HG02588 (cell line): Measurements from ENCODE around the gene HLA-E.
A peak's percentile ranks its signal among the peaks of the same experiment; 100 is the strongest.
"Not testable (repeated sequence)": the region's sequence is repeated elsewhere in the genome, so short reads cannot be mapped to it uniquely, and the experiment has no call there.

ENCODE experiments used
- ATAC-seq: cut with Tn5 transposase; IDR thresholded peaks from one replicate; pipeline ENCODE4 v1.9.1; 2021; ENCODE audit warnings: mild to moderate bottlenecking, moderate library complexity; ENCODE audit not compliant: unreplicated experiment

HLA-E gene

DNA sequence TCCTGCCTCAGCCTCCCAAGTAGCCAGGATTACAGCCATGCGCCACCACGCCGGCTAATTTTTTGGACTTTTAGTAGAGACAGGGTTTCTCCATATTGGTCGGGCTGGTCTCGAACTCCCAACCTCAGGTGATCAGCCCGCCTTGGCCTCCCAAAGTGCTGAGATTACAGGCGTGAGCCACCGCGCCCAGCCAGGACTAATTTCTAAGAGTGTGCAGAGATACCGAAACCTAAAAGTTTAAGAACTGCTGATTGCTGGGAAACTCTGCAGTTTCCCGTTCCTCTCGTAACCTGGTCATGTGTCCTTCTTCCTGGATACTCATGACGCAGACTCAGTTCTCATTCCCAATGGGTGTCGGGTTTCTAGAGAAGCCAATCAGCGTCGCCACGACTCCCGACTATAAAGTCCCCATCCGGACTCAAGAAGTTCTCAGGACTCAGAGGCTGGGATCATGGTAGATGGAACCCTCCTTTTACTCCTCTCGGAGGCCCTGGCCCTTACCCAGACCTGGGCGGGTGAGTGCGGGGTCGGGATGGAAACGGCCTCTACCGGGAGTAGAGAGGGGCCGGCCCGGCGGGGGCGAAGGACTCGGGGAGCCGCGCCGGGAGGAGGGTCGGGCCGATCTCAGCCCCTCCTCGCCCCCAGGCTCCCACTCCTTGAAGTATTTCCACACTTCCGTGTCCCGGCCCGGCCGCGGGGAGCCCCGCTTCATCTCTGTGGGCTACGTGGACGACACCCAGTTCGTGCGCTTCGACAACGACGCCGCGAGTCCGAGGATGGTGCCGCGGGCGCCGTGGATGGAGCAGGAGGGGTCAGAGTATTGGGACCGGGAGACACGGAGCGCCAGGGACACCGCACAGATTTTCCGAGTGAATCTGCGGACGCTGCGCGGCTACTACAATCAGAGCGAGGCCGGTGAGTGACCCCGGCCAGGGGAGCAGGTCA is at the start of gene HLA-E:
TSS of gene HLA-E (plus strand) at position 429 of the 945 bp plus-strand sequence. CDS start at position 452, 23 bp downstream.
- peak; percentile 74 for ATAC-seq

- ATAC-seq, result no peak
Measured at GRCh38 chr6:30441171-30441570, 48.1 kb upstream of the HLA-E start.

DNA sequence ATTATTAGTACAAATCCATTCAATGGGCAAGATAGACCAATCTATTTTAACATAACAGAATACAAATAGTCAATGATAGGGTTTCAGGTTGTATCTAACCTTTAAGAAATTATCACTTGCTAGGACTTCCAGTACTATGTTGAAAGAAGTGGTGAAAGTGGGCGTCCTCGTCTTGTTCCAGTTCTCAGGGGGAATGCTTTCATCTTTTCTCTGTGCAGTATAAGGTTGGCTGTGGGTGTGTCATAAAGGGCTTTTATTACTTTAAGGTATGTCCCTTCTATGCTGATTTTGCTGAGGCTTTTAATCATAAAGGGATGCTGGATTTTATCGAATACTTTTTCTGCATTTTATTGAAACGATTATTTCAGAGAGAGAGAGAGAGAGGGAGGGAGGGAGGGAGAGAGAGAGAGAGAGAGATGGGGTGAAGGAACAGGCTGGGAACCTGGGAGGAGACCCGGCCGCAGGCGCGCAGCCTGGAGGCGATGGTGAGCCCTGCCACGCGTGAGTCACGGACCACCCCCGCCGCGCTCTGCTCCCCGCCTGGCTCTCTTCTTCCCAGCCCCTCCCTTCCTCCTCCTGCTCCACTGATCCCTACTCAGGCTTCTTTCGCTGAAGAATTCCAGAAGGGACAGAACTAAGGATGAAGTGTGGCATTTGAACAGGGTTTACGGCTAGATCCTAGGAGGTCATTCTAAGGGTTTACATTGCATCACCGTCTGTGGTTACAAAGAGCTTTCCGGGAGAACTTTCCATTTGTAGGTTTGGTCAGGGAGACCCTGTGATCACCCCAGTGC is 45.5 kb upstream of the HLA-E start:
- ATAC-seq, result no peak

DNA sequence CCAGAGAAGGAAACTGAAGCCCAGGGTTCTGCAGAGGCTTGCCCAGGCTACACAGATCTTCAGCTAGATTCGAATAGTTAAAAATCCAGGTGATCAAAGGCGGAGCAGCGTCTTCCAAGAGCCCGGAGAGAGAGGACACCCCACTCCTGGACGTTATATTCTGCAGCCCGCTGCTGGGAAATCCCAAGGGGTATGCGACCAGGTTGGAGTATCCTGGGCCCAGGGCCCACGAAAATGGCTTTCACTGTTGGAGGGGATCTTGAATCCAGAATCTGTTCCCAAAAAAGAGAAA is 44.9 kb upstream of the HLA-E start:
- ATAC-seq, result no peak

- no peak for ATAC-seq
Measured at GRCh38 chr6:30446259-30446658, 43.0 kb upstream of the HLA-E start.

- ATAC-seq, result no peak
Measured at GRCh38 chr6:30447237-30447636, 42.1 kb upstream of the HLA-E start.

DNA sequence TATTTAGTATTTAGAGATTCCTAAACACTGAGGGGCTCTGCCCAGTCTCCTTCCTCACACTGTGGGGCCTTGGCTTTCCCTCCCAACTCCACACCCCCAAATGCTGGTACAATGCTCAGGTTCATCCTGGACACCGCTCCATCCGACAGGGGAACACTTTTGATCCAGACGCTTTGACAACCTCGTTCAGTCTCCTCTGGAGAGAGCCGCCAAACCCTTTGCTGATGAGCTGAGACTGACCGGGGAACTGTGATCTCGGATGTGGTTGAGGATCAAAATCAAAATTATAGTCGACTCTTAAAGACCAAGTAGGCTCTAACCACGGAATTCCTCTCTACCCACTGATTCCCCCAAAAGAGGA is 38.8 kb upstream of the HLA-E start:
- no peak for ATAC-seq

DNA sequence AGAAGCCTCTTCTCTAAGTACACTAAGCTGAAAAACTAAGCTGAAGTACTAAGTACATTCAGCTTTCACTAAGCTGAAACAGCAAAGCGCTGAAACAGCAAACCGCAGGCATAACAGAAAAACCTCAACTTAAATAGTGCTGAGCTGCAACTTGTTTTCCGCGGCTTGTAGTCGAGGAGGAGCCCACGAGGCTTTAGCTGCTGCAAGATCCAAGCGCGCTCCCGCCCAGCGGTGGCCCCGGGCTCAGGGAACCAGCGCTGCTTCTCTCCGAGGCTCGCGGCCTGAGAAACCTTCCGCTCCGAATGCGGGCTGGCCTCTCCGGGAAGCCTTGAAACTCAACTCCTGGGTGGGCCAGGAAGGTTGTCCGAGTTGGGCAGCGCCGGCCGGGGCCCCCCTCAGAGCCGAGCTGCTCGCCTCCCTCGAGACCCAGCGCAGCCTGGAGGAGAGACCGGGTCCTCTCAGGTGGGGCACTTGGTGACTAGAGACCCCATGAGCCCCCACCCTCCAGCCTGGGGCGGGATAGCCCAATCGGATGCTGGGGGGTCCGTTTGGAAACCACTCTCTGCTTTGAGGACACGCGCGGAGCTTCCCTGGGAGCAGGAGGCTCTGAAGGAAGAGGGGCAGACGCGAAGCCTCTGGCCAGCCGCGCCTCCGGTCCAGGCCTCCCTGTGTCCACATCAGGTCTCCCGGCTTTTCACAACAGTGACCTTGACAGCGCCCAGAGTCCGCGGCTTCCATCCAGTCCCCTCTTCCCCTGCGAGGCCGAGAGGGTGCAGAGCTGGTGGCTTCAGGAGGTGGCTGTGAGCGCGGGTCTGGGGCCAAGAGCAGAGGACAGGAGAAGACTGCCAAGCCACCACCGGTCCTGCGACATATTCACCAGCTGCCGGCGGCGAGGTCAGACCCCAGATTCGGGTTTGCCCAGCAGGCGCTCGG is 38.1 kb upstream of the HLA-E start:
- no peak for ATAC-seq

GRCh38 chr6:30452736-30453507 is 36.4 kb upstream of the HLA-E start:
- ATAC-seq, result no peak

DNA sequence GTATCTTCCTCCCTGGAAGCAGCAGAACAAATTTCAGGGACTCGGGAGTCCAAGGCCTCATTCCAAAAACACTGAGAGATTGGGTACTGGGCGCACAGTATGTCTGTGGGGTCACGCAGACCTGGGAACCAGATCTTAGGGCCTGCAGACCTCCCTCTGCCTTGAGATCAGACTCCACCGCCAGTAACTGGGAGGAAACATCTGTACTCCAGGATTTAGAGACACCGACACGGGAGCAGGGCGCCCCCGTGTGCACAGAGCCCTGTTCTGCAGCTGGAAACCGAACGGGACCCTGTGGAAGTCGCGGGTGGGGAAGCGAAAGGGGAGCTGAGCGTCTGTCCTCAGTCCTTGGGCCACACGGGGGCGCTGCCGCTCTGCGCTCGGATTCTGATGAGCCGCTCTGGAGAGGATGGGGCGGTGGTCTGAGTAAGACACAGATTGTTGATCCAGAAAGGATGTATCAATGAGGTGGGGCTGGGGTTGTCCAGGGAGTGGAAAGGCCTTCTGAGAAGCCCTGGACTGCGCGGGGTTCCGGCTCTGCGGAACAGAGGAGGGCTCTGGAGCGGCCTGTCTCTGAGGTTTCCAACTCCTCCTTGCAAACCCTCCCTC is 35.7 kb upstream of the HLA-E start:
- no peak for ATAC-seq

DNA sequence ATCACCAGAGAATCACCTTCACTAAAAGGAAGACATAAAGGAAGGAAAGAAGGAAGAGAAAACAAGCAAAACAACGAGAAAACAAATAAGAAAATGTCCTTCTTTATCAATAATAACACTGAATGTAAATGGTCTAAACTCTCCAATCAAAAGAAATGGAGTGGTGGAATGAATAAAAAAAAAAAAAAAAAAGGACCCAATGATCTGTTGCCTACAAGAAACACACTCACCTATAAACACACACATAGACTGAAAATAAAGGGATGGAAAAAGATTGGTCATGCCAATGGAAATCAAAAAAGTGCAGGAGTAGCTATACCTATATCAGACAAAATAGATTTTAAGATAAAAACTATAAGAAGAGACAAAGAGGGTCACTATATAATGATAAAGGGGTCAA is 30.2 kb upstream of the HLA-E start:
- ATAC-seq, result no peak

DNA sequence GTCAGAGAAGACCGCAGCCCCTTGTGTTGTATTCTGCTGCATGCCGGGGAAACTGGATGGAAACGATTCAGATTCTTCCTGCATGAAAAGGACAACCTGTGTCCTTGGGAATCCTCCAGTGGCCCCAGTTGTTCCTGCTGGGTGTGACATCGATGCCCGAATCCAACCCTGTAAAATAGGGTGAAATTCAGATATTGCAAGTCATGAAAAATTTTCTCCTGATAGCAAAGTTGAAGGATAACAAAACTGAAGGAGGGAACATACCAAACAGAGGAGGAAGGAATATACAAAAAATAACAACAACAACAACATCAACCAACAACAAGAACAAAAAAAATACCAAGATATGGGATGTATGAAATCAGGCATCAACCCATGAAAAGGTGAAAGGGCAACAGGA is 28.3 kb upstream of the HLA-E start:
- no peak for ATAC-seq

GRCh38 chr6:30462482-30462881 is 26.8 kb upstream of the HLA-E start:
- ATAC-seq, result no peak

DNA sequence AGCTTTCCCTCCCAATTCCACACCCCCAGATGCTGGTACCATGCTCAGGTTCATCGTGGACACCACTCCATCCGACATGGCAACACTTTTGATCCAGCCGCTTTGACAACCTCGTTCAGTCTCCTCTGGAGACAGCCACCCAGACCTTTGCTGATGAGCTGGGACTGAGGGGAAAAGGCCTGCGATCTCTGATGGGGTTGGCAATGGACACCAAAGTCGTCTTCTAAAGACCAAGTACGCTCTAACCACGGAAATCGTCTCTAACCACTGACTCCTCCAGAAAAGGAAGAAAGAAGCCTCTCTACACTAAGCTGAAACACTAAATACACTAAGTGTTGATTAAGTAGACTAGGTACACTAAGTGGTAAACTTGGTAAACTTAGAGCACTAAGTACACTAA is 26.1 kb upstream of the HLA-E start:
- ATAC-seq, result no peak

GRCh38 chr6:30463651-30464618 is 25.4 kb upstream of the HLA-E start:
- ATAC-seq, result no peak

DNA sequence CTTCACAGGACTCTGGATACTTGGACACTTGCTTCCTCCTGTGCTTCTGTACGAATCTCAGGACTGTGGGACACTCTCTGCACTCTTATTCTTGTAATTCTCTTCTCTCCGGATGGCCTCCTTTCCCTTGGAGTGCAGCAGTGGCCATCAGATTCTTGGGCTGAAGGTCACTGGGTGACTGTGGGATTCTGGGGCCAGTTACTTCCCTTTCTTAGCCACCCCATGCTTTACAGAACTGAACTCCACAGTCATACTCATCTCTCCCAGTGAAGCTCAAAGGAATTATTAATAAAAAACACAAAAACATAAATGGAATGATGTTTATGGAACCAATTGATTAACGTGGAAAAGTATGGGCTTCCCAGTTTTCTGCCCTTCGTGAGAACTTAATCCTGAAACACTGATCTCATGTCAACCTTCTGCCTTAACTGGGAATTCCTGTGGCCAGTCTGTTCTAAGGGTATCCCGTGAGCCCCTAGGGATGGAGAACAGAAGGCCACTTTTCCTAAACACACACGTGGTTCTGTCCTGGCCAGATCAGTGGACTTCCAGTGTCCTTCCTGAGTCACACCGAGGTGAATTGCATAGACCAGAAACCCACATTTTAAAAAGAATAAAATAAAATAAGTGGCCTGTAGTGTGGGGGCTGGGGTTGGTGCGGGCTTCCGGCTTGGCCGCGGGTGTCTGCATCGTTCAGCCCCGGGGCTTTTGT is 23.6 kb upstream of the HLA-E start:
- no peak for ATAC-seq

DNA sequence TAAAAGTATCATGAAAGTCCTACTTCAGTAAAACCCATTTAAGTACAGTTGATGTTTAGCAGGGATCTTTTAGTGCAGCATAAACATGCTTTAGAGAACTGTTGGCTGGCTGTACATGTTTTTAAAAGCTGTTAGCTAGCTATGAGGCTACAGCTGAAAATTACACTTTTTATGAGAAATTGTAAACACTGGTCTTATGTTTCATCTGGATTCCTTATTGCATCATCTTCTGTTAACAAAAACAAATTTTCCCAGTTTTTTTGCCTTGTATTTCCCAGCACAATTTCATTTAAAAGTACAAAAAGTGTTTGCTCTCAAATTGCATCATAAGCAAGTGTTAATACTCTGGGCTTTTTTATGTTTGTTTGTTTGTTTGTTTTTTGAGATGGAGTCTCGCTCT is 18.3 kb upstream of the HLA-E start:
- ATAC-seq, result no peak

- ATAC-seq, result not testable (repeated sequence)
Measured at GRCh38 chr6:30475116-30475515, 14.2 kb upstream of the HLA-E start.
